GM18873 (cell line): ENCODE data around the gene MDK.
A peak's percentile ranks its signal among the peaks of the same experiment; 100 is the strongest.

Source experiments
- ATAC-seq: cut with Tn5 transposase; IDR thresholded peaks from one replicate; pipeline ENCODE4 v1.9.1; 2021; ENCODE audit warnings: mild to moderate bottlenecking, moderate library complexity, moderate number of reproducible peaks; ENCODE audit not compliant: unreplicated experiment, low FRiP score

Gene MDK

GRCh38 chr11:46347637-46348311 lies 33.7 kb upstream of the MDK start:
- ATAC-seq = peak; percentile 10

- ATAC-seq = no peak
Measured at GRCh38 chr11:46348566-46349401, 32.7 kb upstream of the MDK start.

GRCh38 chr11:46350695-46351094 lies 30.8 kb upstream of the MDK start:
- ATAC-seq = no peak

GRCh38 chr11:46351148-46351547 lies 30.3 kb upstream of the MDK start:
- no peak for ATAC-seq

GRCh38 chr11:46351606-46352005 lies 29.9 kb upstream of the MDK start:
- no peak for ATAC-seq

GRCh38 chr11:46352063-46352841 lies 29.2 kb upstream of the MDK start:
- no peak for ATAC-seq

GRCh38 chr11:46353698-46354097 lies 27.8 kb upstream of the MDK start:
- ATAC-seq = no peak

- ATAC-seq = no peak
Measured at GRCh38 chr11:46356924-46357482, 24.5 kb upstream of the MDK start.

GRCh38 chr11:46357483-46357936 lies 24.0 kb upstream of the MDK start:
- no peak for ATAC-seq

GRCh38 chr11:46359953-46360352 lies 21.5 kb upstream of the MDK start:
- no peak for ATAC-seq

- no peak for ATAC-seq
Measured at GRCh38 chr11:46360878-46361277, 20.6 kb upstream of the MDK start.

- peak; percentile 49 for ATAC-seq
Measured at GRCh38 chr11:46361283-46362155, 19.9 kb upstream of the MDK start.

- ATAC-seq = no peak
Measured at GRCh38 chr11:46362156-46363030, 19.1 kb upstream of the MDK start.

GRCh38 chr11:46363031-46363407 lies 18.4 kb upstream of the MDK start:
- no peak for ATAC-seq

- ATAC-seq = no peak
Measured at GRCh38 chr11:46363455-46364005, 17.9 kb upstream of the MDK start.

- ATAC-seq = no peak
Measured at GRCh38 chr11:46364056-46364455, 17.4 kb upstream of the MDK start.

GRCh38 chr11:46364791-46365190 lies 16.7 kb upstream of the MDK start:
- ATAC-seq = no peak

GRCh38 chr11:46366260-46366659 lies 15.2 kb upstream of the MDK start:
- no peak for ATAC-seq
